Neural progenitor cell (in vitro differentiated cells): ENCODE results near the gene NTMT1.

Experiments
- CTCF ChIP-seq: fragments of 200-600 bp; sonication (generic); IDR thresholded peaks from 2 replicates; pipeline ENCODE4 v1.5.1; 2017; ENCODE audit warnings: antibody characterized with exemption, mild to moderate bottlenecking
- EZH2 ChIP-seq: fragments of 200-600 bp; sonication (generic); IDR thresholded peaks from 2 replicates; pipeline ENCODE4 v1.6.1; 2017; ENCODE audit warnings: antibody characterized with exemption, mild to moderate bottlenecking, moderate library complexity
- EZH2phosphoT487 ChIP-seq: fragments of 200-600 bp; sonication (generic); IDR thresholded peaks from 2 replicates; pipeline ENCODE4 v1.6.1; 2017; ENCODE audit warnings: antibody characterized with exemption

GRCh38 chr9:129650680-129651235 is 24.8 kb downstream of the NTMT1 start:
- no peak for TF ChIP-seq CTCF
- no peak for TF ChIP-seq EZH2
- no peak for TF ChIP-seq EZH2phosphoT487
